HEK293 (cell line): ENCODE measurements around the gene SGMS1.

Source experiments
- CTCF ChIA-PET: fragments of 350-600 bp; formaldehyde crosslinking; extraction: SDS; loops from one replicate; lab custom pipeline; 2021; ENCODE audit warnings: antibody characterized with exemption; lab: Yijun Ruan, JAX
- POLR2A ChIA-PET: fragments of 300-600 bp; formaldehyde crosslinking; extraction: SDS; loops from one replicate; lab custom pipeline; 2020; ENCODE audit warnings: antibody characterized with exemption, inconsistent platforms; lab: Yijun Ruan, JAX
- H3K27ac ChIP-seq: fragments of 200-500 bp; sonication (Bioruptor generic); 2 replicates; pipeline ENCODE4 v1.5.1; 2014; ENCODE audit warnings: low read depth, low read length, control low read depth, inconsistent platforms; ENCODE audit errors: extremely low read depth
- H3K36me3 ChIP-seq, 2 experiments: fragments of 200-500 bp in 1 of 2; sonication (Bioruptor generic) in 1 of 2; 1 replicate in 1 of 2; 2 replicates in 1 of 2; pipeline ENCODE4 v1.5.1; 2014 to 2017; ENCODE audit warnings: inconsistent platforms in 2 of 2, low read length in 2 of 2; ENCODE audit not compliant: control insufficient read depth in 2 of 2, insufficient read depth in 1 of 2
- H3K4me1 ChIP-seq: fragments of 200-500 bp; sonication (Bioruptor generic); 2 replicates; pipeline ENCODE4 v1.5.1; 2014; ENCODE audit warnings: mild to moderate bottlenecking, low read length, inconsistent platforms; ENCODE audit not compliant: control insufficient read depth, insufficient read depth
- H3K4me3 ChIP-seq: 2 replicates; pipeline ENCODE4 v1.5.1; 2011; ENCODE audit warnings: low read depth, mild to moderate bottlenecking, control low read depth, low read length, moderate library complexity
- H3K9me3 ChIP-seq: fragments of 200-500 bp; sonication (Bioruptor generic); 2 replicates; pipeline ENCODE4 v1.5.1; 2014; ENCODE audit warnings: low read depth, low read length, inconsistent platforms; ENCODE audit not compliant: control insufficient read depth, insufficient read depth
- BCL11A ChIP-seq: fragments of 450-650 bp; formaldehyde crosslinking; IDR thresholded peaks from 2 replicates; pipeline ENCODE4 v1.5.1; 2016; ENCODE audit warnings: low read depth, missing biosample characterization, missing genetic modification characterization
- GLI2 ChIP-seq: fragments of 450-650 bp; formaldehyde crosslinking; IDR thresholded peaks from 2 replicates; pipeline ENCODE4; 2017; ENCODE audit warnings: missing biosample characterization, missing genetic modification characterization, low read depth, borderline replicate concordance
- HOXA7 ChIP-seq: sonication (generic); formaldehyde crosslinking; IDR thresholded peaks from 2 replicates; pipeline ENCODE4 v1.8.1; 2022; ENCODE audit warnings: missing genetic modification reagents, borderline replicate concordance
- KLF16 ChIP-seq: fragments of 450-650 bp; formaldehyde crosslinking; IDR thresholded peaks from 2 replicates; pipeline ENCODE4 v1.5.1; 2017; ENCODE audit warnings: missing biosample characterization, missing genetic modification characterization
- SCRT2 ChIP-seq: fragments of 450-650 bp; formaldehyde crosslinking; IDR thresholded peaks from 2 replicates; pipeline ENCODE4 v1.5.1; 2016; ENCODE audit warnings: missing biosample characterization, missing genetic modification characterization
- ZBTB1 ChIP-seq: fragments of 450-650 bp; formaldehyde crosslinking; IDR thresholded peaks from 2 replicates; pipeline ENCODE4 v1.5.1; 2016; ENCODE audit warnings: missing biosample characterization, missing genetic modification characterization
- ZEB2 ChIP-seq: fragments of 450-650 bp; formaldehyde crosslinking; IDR thresholded peaks from 2 replicates; pipeline ENCODE4 v1.5.1; 2016; ENCODE audit warnings: missing biosample characterization, missing genetic modification characterization
- ZFP3 ChIP-seq: fragments of 450-650 bp; formaldehyde crosslinking; IDR thresholded peaks from 2 replicates; pipeline ENCODE4 v1.5.1; 2016; ENCODE audit warnings: low read depth, missing biosample characterization, missing genetic modification characterization
- ZFP41 ChIP-seq: fragments of 450-650 bp; formaldehyde crosslinking; IDR thresholded peaks from 2 replicates; pipeline ENCODE4 v1.5.1; 2016; ENCODE audit warnings: missing biosample characterization, missing genetic modification characterization, borderline replicate concordance
- ZNF138 ChIP-seq: fragments of 450-650 bp; formaldehyde crosslinking; IDR thresholded peaks from 2 replicates; pipeline ENCODE4 v1.5.1; 2016; ENCODE audit warnings: missing biosample characterization, missing genetic modification characterization, borderline replicate concordance
- ZNF239 ChIP-seq: fragments of 450-650 bp; formaldehyde crosslinking; IDR thresholded peaks from 2 replicates; pipeline ENCODE4 v1.5.1; 2016; ENCODE audit warnings: missing biosample characterization, missing genetic modification characterization
- ZNF280D ChIP-seq: fragments of 450-650 bp; formaldehyde crosslinking; IDR thresholded peaks from 2 replicates; pipeline ENCODE4 v1.5.1; 2016; ENCODE audit warnings: missing biosample characterization, missing genetic modification characterization
- ZNF354C ChIP-seq: fragments of 450-650 bp; formaldehyde crosslinking; IDR thresholded peaks from 2 replicates; pipeline ENCODE4 v1.5.1; 2016; ENCODE audit warnings: missing biosample characterization, missing genetic modification characterization, low read depth, borderline replicate concordance
- ZNF37A ChIP-seq: fragments of 450-650 bp; IDR thresholded peaks from 2 replicates; pipeline ENCODE4 v1.5.1; 2018; ENCODE audit warnings: missing biosample characterization, missing genetic modification characterization
- ZNF423 ChIP-seq: fragments of 450-650 bp; formaldehyde crosslinking; IDR thresholded peaks from 2 replicates; pipeline ENCODE4 v1.5.1; 2016; ENCODE audit warnings: missing biosample characterization, missing genetic modification characterization
- ZNF549 ChIP-seq: fragments of 450-650 bp; IDR thresholded peaks from 2 replicates; pipeline ENCODE4 v1.5.1; 2018; ENCODE audit warnings: missing biosample characterization, missing genetic modification characterization, mild to moderate bottlenecking, inconsistent platforms, moderate library complexity
- ZNF76 ChIP-seq: fragments of 450-650 bp; formaldehyde crosslinking; IDR thresholded peaks from 2 replicates; pipeline ENCODE4; 2016; ENCODE audit warnings: low read depth, missing biosample characterization, missing genetic modification characterization, borderline replicate concordance
- ZNF768 ChIP-seq: fragments of 450-650 bp; formaldehyde crosslinking; IDR thresholded peaks from 2 replicates; pipeline ENCODE4 v1.5.1; 2018; ENCODE audit warnings: missing biosample characterization, mild to moderate bottlenecking, missing genetic modification characterization
- ZNF777 ChIP-seq: fragments of 450-650 bp; formaldehyde crosslinking; IDR thresholded peaks from 2 replicates; pipeline ENCODE4 v1.5.1; 2017; ENCODE audit warnings: missing biosample characterization, missing genetic modification characterization, borderline replicate concordance
- ZNF785 ChIP-seq: fragments of 450-650 bp; formaldehyde crosslinking; IDR thresholded peaks from 2 replicates; pipeline ENCODE4 v1.5.1; 2016; ENCODE audit warnings: missing biosample characterization, missing genetic modification characterization
- ZSCAN23 ChIP-seq: fragments of 450-650 bp; formaldehyde crosslinking; IDR thresholded peaks from 2 replicates; pipeline ENCODE4 v1.5.1; 2016; ENCODE audit warnings: missing biosample characterization, missing genetic modification characterization
- TF ChIP-seq, protein P1 (sequence below): fragments of 450-650 bp; formaldehyde crosslinking; IDR thresholded peaks from 2 replicates; pipeline ENCODE4 v1.5.1; 2016; ENCODE audit warnings: missing biosample characterization, missing genetic modification characterization
- TF ChIP-seq, protein P2 (sequence below): fragments of 450-650 bp; formaldehyde crosslinking; IDR thresholded peaks from 2 replicates; pipeline ENCODE4 v1.5.1; 2016; ENCODE audit warnings: missing biosample characterization, missing genetic modification characterization
- TF ChIP-seq, protein P3 (sequence below): fragments of 450-650 bp; formaldehyde crosslinking; IDR thresholded peaks from 2 replicates; pipeline ENCODE4 v1.5.1; 2016; ENCODE audit warnings: missing biosample characterization, missing genetic modification characterization

SGMS1 gene

GRCh38 chr10:50362547-50363125 is 261.1 kb downstream of the SGMS1 start (continued):
- TF ChIP-seq ZNF777, result no peak
- TF ChIP-seq, protein P1, sequence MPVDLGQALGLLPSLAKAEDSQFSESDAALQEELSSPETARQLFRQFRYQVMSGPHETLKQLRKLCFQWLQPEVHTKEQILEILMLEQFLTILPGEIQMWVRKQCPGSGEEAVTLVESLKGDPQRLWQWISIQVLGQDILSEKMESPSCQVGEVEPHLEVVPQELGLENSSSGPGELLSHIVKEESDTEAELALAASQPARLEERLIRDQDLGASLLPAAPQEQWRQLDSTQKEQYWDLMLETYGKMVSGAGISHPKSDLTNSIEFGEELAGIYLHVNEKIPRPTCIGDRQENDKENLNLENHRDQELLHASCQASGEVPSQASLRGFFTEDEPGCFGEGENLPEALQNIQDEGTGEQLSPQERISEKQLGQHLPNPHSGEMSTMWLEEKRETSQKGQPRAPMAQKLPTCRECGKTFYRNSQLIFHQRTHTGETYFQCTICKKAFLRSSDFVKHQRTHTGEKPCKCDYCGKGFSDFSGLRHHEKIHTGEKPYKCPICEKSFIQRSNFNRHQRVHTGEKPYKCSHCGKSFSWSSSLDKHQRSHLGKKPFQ, result no peak
- no peak for TF ChIP-seq ZFP41 (tag by site-specific recombination)
- no peak for TF ChIP-seq ZNF239
- TF ChIP-seq ZNF354C (tag by site-specific recombination), result no peak

DNA sequence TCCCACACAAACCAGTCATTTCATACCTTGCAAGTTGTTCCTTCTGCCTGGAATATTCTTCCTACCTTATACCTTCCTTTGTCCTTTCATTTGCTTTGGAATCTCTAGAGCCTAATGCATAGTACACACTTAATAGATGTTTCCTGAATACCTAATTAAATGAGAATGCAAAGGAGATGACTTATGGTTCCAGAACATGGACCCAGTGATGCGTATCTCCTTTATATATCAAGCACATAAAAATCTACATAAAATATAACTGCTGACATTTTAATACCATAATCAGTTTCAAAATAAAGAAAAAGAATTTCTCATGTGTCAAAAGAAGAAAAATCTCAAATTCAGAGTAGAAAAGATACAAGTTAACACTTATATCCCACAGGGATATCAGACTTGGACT is 261.8 kb downstream of the SGMS1 start:
- CTCF ChIA-PET, result no interaction called here
- TF ChIP-seq, protein P1, result no peak
- TF ChIP-seq GLI2 (tag by site-specific recombination) (no peak), ZEB2 (tag by site-specific recombination) (no peak), ZNF768 (tag by site-specific recombination) (no peak), KLF16 (tag by site-specific recombination) (no peak), ZNF423 (tag by site-specific recombination) (no peak), ZNF138 (tag by site-specific recombination) (no peak), ZBTB1 (tag by site-specific recombination) (no peak), ZNF549 (no peak), ZSCAN23 (tag by site-specific recombination) (no peak), ZNF76 (tag by site-specific recombination) (no peak), BCL11A (tag by site-specific recombination) (no peak), ZFP3 (no peak), HOXA7 (no peak), ZNF37A (tag by site-specific recombination) (no peak), ZNF785 (no peak), SCRT2 (no peak), ZNF280D (tag by site-specific recombination) (no peak)
- TF ChIP-seq, protein P2, sequence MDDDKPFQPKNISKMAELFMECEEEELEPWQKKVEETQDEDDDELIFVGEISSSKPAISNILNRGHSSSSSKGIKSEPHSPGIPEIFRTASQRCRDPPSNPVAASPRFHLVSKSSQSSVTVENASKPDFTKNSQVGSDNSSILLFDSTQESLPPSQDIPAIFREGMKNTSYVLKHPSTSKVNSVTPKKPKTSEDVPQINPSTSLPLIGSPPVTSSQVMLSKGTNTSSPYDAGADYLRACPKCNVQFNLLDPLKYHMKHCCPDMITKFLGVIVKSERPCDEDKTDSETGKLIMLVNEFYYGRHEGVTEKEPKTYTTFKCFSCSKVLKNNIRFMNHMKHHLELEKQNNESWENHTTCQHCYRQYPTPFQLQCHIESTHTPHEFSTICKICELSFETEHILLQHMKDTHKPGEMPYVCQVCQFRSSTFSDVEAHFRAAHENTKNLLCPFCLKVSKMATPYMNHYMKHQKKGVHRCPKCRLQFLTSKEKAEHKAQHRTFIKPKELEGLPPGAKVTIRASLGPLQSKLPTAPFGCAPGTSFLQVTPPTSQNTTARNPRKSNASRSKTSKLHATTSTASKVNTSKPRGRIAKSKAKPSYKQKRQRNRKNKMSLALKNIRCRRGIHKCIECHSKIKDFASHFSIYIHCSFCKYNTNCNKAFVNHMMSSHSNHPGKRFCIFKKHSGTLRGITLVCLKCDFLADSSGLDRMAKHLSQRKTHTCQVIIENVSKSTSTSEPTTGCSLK (tag by site-specific recombination), result no peak
- TF ChIP-seq, protein P3, sequence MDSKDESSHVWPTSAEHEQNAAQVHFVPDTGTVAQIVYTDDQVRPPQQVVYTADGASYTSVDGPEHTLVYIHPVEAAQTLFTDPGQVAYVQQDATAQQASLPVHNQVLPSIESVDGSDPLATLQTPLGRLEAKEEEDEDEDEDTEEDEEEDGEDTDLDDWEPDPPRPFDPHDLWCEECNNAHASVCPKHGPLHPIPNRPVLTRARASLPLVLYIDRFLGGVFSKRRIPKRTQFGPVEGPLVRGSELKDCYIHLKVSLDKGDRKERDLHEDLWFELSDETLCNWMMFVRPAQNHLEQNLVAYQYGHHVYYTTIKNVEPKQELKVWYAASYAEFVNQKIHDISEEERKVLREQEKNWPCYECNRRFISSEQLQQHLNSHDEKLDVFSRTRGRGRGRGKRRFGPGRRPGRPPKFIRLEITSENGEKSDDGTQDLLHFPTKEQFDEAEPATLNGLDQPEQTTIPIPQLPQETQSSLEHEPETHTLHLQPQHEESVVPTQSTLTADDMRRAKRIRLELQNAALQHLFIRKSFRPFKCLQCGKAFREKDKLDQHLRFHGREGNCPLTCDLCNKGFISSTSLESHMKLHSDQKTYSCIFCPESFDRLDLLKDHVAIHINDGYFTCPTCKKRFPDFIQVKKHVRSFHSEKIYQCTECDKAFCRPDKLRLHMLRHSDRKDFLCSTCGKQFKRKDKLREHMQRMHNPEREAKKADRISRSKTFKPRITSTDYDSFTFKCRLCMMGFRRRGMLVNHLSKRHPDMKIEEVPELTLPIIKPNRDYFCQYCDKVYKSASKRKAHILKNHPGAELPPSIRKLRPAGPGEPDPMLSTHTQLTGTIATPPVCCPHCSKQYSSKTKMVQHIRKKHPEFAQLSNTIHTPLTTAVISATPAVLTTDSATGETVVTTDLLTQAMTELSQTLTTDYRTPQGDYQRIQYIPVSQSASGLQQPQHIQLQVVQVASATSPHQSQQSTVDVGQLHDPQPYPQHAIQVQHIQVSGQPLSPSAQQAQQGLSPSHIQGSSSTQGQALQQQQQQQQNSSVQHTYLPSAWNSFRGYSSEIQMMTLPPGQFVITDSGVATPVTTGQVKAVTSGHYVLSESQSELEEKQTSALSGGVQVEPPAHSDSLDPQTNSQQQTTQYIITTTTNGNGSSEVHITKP (tag by site-specific recombination), result no peak
- TF ChIP-seq, all 188 proteins: peak for 0
- Histone ChIP-seq H3K4me3 (no peak overlapping the region), H3K36me3 (no peaks in the 10 kb centered on the region), H3K27ac (no peak overlapping the region), H3K4me1 (no peaks in the 10 kb centered on the region), H3K9me3 (no peaks in the 10 kb centered on the region)
- POLR2A ChIA-PET, result no interaction called here
